Inferior parietal cortex (tissue), 1 donor: ENCODE measurements around the gene TPP1.

Experiments used
- DNase-seq: peaks from one replicate; pipeline ENCODE4 v3.0.0-alpha.2; 2016; ENCODE audit errors: extremely low spot score

The TPP1 gene

GRCh38 chr11:6627762-6628241 is 8.6 kb upstream of the TPP1 start:
- no peak for DNase-seq

GRCh38 chr11:6626971-6627761 is 7.9 kb upstream of the TPP1 start:
- DNase-seq = no peak

GRCh38 chr11:6625832-6626420 is 6.7 kb upstream of the TPP1 start:
- no peak for DNase-seq

GRCh38 chr11:6625156-6625831 is 6.1 kb upstream of the TPP1 start:
- no peak for DNase-seq

GRCh38 chr11:6623391-6624363 is 4.5 kb upstream of the TPP1 start:
- no peak for DNase-seq

GRCh38 chr11:6622261-6623171 is 3.3 kb upstream of the TPP1 start:
- no peak for DNase-seq

- DNase-seq = no peak
Observed at GRCh38 chr11:6621711-6622211, 2.5 kb upstream of the TPP1 start.

GRCh38 chr11:6620636-6621035 is 1.4 kb upstream of the TPP1 start:
- DNase-seq = no peak

- DNase-seq = no peak
Observed at GRCh38 chr11:6618117-6619003, 862 bp downstream of the TPP1 start.

GRCh38 chr11:6617315-6617781 is 1.9 kb downstream of the TPP1 start:
- DNase-seq = no peak

GRCh38 chr11:6616596-6617250 is 2.5 kb downstream of the TPP1 start:
- no peak for DNase-seq

- DNase-seq = no peak
Observed at GRCh38 chr11:6615882-6616585, 3.2 kb downstream of the TPP1 start.

- DNase-seq = no peak
Observed at GRCh38 chr11:6615046-6615445, 4.2 kb downstream of the TPP1 start.

- DNase-seq = no peak
Observed at GRCh38 chr11:6614446-6614845, 4.8 kb downstream of the TPP1 start.

- no peak for DNase-seq
Observed at GRCh38 chr11:6613496-6613895, 5.7 kb downstream of the TPP1 start.

GRCh38 chr11:6612213-6613041 is 6.8 kb downstream of the TPP1 start, which contains the start of gene TAF10:
TAF10 (minus strand) TSS chr11:6612216; CDS start chr11:6612189, 27 bp downstream.
- DNase-seq = peak; percentile 94

GRCh38 chr11:6611963-6612212 is 7.3 kb downstream of the TPP1 start:
- DNase-seq = no peak
